ENCODE measurements around the gene CPNE6.
"Not testable (repeated sequence)": the region's sequence is repeated elsewhere in the genome, so short reads cannot be mapped to it uniquely, and the experiment has no call there.

CPNE6 gene

GRCh38 chr14:24100197-24100981, 29.0 kb downstream of the CPNE6 start:
- H3K4me3 ChIP-seq (ENCODE audit: control insufficient read depth, low read depth, low read length) = no peak overlapping the region
- DNase-seq (ENCODE audit: low read depth) = no peak
- TF ChIP-seq CTCF (IDR thresholded peaks at IDR 0.05; ENCODE audit: control insufficient read depth, insufficient read depth, low read depth, low read length, missing control alignments) = no peak

GRCh38 chr14:24100982-24101494, 29.7 kb downstream of the CPNE6 start:
- DNase-seq (ENCODE audit: low read depth) = no peak
- no peak for TF ChIP-seq CTCF (IDR thresholded peaks at IDR 0.05; ENCODE audit: control insufficient read depth, insufficient read depth, low read depth, low read length, missing control alignments)
- H3K4me3 ChIP-seq (ENCODE audit: control insufficient read depth, low read depth, low read length) = no peak overlapping the region

GRCh38 chr14:24102357-24103048, 31.1 kb downstream of the CPNE6 start:
- DNase-seq (ENCODE audit: low read depth) = no peak
- H3K4me3 ChIP-seq (ENCODE audit: control insufficient read depth, low read depth, low read length) = no peak overlapping the region
- TF ChIP-seq CTCF (IDR thresholded peaks at IDR 0.05; ENCODE audit: control insufficient read depth, insufficient read depth, low read depth, low read length, missing control alignments) = no peak

- no peak overlapping the region for H3K4me3 ChIP-seq (ENCODE audit: control insufficient read depth, low read depth, low read length)
- no peak for DNase-seq (ENCODE audit: low read depth)
- TF ChIP-seq CTCF (IDR thresholded peaks at IDR 0.05; ENCODE audit: control insufficient read depth, insufficient read depth, low read depth, low read length, missing control alignments) = no peak
Observed at GRCh38 chr14:24103451-24103850, 32.1 kb downstream of the CPNE6 start.

- DNase-seq (ENCODE audit: low read depth); H3K4me3 ChIP-seq (ENCODE audit: control insufficient read depth, low read depth, low read length): not testable (repeated sequence)
Observed at GRCh38 chr14:24105609-24106239, 34.4 kb downstream of the CPNE6 start.

- no peak for DNase-seq (ENCODE audit: low read depth)
- H3K4me3 ChIP-seq (ENCODE audit: control insufficient read depth, low read depth, low read length) = no peak overlapping the region
- TF ChIP-seq CTCF (IDR thresholded peaks at IDR 0.05; ENCODE audit: control insufficient read depth, insufficient read depth, low read depth, low read length, missing control alignments) = no peak
Observed at GRCh38 chr14:24106672-24107271, 35.4 kb downstream of the CPNE6 start.

Measured in AG09309 (cell line).